DMS 273 (cell line): Measurements from ENCODE around the gene TMPRSS11A.
A peak's percentile ranks its signal among the peaks of the same experiment; 100 is the strongest.

Experiments
- DNase-seq: peaks from one replicate; lab custom pipeline; 2025; ENCODE audit not compliant: unreplicated experiment; lab: John Stamatoyannopoulos, UW

Gene TMPRSS11A

DNA sequence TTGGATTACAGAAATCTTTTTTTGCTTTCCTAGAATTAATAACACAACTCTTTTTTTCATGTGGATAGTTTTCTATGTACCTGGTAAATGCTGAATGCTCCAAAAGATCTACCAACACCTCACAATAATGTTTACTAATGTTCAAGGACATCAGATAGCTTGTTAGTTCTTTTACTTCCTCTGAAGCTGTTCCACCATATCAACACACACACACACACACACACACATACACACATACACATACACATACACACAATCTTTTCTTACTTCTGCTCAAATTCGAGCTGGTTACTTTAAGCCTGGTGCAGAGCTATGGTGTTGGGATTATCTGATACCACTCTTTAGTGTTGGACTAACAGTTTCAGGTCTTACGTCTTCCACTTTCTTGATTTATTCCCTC, 51.2 kb downstream of the TMPRSS11A start:
- no peak for DNase-seq

DNA sequence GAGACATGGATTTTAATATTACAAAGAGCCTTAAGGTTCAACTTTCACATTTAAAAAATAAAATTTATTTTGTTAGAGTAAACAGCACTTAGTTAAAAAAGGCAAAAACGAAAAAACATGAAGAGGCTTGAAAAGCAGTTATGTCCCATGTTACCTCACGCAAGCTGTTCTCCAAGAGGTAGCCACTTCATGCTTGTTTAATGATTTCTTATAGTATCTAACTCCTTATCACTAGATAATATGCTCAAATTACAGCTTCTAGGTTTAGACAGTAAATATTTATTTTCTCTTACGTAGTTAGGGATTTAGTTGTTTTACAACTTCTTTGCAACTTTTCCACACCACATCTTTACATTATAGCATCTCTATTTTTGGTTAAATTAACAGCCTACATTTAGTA, 51.7 kb downstream of the TMPRSS11A start:
- no peak for DNase-seq

DNA sequence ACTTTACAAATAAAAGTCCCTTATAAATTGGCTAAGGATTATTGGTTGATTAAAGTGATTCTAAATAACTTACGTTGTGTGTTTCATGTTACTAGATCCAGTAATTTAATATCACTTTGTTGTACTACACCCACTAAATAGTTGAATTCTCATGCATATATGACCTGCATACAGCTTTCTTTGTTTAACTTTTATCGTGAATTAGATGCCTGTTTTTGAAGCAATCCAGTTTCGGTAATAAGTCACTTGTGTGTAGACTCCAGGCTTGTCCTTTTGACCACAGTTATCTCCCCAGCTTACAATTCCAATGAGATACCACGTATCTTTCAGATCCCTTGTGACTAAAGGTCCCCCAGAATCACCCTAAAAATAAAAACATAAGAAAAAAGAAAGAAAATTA, 52.2 kb downstream of the TMPRSS11A start:
- no peak for DNase-seq

DNA sequence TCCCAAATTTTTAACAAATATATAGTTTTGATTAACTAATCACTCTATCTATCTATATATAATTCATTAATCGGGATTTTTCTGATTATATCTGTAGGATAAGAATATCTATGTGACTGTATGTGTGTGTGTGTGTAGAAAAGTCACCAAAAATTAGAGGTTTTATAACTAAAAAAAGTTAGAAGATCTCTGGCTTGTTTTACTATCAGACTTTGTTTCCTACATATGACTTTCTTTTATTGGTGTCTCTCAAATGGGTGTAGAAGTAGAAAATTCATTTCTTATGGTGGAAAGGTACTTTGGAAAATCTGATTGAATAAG, 52.7 kb downstream of the TMPRSS11A start:
- no peak for DNase-seq

DNA sequence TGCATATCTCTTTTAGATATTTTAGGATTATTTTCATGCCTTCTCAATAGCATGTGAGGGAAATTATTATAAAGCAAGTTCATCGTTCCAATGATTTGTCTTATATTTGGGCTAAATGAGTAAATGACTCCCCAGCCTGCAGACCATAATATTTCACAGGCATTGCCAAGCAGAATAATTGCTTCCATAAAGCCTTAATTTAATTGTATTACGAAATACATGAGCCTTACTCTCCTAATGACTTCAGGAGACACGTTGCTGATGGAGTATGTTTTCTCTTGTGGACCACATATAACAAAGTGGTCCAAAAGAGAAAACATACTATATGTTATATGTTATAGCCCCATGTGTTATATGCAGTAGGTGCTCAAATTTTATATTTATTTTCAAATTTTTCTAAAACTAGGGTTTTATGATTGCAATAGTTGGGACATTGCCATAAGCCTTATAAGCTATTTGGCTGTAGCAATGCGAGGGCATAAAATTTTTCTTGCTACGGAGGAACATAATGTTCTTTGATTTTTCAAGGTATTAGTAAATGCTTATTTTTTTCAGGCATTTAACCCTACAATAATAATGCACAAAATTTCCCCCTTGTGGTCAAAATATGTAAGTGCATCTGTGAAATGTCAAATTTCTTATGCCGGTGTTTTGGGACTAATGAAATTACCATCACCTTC, 53.2 kb downstream of the TMPRSS11A start:
- DNase-seq, result peak; percentile 32

DNA sequence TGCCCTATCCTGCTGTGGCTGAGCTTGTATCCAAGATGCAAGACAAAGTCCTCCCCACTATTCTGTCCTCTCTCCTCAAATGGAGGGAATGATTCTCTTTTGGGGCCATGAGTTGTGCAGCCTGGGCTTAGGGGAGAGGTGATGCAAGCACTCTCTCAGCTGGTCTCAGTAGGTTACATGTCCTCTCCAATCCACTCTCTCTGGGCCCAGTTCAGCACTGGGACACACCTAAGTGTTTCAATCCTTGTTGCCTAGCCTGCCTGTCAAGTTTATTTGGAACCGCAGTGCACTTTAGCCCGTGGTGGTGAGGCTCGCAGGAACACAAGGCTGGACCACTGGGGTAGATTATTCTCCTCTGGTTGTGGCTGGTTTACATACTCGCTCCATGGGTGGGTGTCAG, 55.6 kb downstream of the TMPRSS11A start:
- DNase-seq, result no peak

DNA sequence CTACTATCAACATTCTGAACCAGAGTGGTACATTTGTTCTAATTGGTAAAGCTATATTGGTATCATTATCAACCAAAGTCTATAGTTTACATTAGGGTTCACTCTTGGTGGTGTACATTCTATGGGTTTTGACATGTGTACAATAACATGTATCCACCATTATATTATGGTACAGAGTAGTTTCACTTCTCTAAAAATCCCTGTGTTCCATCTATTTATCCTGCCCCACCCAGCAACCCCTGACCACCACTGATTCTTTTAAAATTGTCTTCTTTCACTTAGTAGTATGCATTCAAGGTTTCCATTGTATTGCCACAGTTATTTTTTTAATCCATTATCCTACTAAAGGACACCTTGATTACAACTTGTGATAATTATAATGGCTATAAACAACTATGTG, 64.2 kb downstream of the TMPRSS11A start:
- no peak for DNase-seq

DNA sequence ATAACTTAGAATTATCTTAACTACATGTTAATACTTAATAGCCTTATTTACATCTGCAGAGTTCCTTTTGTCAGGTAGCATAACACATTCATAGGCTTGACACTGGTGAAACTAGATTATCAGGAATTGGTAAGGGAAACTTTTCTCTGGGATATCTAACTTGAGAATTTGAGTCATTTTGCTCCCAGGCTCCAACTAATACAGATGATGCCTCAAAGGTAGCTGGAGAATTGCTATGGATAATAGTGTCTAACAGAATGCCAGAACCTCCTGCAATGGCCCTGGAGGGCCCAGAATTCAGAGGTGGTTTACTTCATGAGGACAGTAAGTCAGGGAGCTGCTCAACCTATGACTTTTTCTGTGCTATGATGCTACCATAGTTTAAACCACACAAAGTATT, 65.6 kb downstream of the TMPRSS11A start:
- DNase-seq, result no peak

DNA sequence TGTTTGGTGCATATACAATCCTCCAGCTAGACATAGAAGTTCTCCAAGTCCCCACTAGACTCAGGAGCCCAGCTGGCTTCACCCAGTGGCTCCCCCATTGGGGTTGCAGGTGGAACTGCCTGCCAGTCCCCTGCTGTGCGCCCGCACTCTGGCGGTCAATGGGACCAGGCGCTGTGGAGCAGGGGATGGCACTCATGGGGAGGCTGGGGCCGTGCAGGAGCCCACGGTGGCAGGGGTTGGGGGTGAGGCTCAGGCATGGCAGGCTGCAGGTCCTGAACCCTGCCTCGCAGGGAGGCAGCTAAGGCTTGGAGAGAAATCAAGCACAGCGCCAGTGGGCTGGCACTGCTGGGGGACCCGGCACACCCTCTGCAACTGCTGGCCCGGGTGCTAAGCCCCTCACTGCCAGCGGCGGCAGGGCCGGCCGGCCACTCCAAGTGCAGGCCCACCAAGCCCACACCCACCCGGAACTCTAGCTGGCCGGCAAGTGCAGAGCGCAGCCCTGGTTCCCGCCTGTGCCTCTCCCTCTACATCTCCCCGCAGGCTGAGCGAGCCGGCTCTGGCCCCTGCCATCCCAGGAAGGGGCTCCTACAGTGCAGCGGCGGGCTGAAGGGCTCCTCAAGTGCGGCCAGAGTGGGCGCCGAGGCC, 66.8 kb downstream of the TMPRSS11A start:
- DNase-seq, result no peak

DNA sequence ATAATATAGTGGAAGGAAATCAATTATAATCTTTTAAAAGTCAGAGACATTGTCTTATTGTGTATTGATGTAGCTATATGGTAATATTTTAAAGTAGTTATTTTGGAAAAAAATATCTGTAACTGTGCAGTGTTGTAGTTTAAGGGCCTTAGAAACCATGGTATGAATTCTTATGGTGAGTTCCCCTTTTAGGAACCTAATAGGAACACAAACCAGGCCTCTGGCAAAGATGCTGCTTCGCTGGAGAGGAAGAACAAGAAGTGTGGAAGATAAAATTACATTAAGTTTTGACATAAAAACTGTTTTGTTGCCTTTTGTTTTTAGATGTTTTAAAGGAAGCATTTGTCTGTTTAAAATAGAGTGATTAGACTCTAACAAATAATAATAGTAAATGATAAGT, 68.6 kb downstream of the TMPRSS11A start:
- DNase-seq, result no peak

DNA sequence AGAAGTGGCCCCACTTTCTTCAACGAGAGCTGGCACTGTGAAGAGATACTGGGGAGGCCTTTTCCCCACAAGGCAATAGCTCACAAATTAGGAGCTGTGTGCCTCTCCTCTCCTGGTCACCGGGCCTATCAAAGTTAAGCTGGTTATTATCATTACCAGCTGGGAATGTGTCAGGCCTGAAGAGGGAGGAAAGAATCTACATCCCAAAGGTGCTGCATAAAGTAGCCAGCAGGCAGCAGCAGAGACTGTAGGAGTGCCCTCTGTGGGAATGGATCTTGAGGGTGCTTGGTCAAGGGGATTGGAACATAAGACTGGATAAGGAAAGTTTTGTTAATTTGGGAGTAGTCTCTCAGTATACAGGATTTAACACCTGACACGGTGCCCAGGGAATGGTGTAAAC, 70.4 kb downstream of the TMPRSS11A start:
- peak; percentile 1 for DNase-seq

DNA sequence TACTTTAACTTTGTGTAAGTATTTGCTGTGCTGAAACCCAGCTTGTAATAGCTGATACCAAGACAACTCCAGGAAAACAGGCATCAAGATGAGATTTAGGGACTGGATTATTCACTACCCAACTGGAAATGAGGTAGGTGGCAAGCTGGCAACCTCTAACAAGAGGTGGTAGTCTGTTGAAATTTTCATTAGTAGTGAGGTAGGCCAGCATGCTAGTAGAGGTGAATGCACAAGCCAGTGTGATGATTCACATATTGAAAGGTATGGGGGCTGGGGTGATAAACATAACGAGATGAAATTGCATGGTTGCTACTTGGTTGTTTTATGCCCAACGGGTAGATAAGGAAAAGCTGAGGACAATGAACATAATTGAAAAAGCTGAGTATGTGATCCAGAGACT, 71.0 kb downstream of the TMPRSS11A start:
- DNase-seq, result no peak

DNA sequence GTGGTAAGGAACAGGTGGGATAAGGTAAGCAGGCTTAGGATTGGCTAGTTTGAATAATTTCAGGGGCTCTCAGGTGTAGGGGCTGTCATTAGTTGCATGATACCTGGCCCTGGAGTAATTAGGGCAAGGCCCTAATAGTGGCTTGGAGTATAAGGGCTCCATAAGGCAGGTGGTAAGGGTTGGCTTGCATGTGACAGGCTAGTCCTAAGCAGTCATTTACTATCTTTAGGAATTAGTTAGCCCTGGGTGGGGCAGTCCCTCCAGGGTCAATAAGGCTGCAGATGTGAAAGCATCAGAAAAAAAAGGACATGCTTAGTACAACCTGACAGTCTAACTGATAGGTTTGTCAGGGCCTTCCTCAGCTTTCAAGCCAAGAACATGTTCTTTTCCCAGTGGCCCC, 71.6 kb downstream of the TMPRSS11A start:
- DNase-seq, result no peak

DNA sequence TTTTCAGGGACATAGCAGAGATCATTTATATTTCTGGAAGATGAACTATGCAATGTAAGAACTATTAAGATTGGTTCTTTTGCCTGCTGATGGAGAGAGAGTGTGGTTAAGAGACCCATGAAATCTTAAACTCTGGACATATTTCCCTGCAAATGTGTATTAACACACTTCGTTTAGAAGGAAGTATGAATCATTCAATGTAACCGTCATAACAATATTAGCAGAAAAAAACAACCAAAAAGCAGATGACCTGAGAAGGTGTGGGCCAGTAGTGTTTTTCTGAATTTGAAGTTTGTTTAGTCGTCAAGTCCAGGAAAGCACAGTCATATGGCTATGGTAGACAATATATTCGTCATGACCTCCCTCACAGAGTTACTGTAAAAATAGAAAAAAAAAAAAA, 77.0 kb downstream of the TMPRSS11A start:
- DNase-seq, result no peak

DNA sequence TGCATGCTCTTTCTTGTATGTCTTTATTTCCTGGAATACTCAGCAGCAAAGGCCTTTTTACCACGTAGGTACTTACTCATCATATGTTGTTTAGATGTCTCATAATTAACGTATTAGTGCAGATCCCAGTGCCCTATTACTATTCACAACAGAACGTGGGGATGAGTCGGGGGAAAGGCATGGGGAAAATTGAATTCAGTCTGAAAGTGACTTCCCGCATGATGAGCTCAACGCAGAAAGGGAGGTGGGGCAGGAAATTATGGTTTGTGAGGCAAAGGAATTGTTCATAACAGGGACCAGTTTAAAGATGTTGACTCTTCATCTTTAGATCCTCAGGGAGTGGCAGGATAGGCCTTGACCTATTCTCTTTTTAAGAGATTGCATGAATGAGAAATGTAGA, 77.5 kb downstream of the TMPRSS11A start:
- DNase-seq, result peak; percentile 0

DNA sequence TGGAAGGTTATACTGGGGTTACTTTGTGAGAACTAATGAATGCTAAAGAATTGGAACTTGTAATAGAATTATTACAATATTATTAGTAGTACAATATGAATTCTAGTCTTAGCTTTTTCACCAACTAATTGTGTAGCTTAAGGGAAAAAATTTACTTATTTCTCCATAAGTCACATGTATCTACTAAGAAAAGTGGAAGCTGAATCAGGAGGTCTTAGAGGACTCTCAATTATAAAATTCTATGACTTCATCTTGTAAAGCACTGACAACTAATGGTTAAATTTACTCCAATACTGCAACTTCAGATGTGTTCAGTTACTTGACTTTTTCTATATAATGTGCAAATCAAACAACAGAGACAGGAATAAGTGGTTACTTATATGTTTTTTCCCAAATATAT, 78.6 kb downstream of the TMPRSS11A start:
- no peak for DNase-seq

DNA sequence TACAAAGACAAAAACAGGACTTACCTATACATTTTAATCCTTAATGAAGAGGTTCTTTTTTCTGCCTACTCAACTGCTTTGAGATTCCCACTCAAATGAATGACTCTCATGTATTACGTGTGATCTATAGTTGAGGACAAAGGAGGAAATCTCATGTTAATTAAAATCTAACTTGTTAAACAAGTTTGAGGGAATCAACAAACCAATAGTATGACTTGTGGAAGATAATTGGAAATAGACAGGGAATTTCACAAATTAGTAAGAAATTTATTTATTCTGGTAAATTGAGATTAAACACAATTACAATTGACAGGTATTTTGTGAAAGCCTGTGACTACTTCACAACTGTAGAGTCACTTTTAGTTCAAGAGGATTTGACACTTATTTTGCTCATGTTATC, 79.4 kb downstream of the TMPRSS11A start, which contains the start of gene TMPRSS11D:
Gene TMPRSS11D, minus strand, starts transcription at position 101 of the 400 bp plus-strand sequence. Its CDS starts 69 bp downstream, at position 32.
- DNase-seq, result no peak

DNA sequence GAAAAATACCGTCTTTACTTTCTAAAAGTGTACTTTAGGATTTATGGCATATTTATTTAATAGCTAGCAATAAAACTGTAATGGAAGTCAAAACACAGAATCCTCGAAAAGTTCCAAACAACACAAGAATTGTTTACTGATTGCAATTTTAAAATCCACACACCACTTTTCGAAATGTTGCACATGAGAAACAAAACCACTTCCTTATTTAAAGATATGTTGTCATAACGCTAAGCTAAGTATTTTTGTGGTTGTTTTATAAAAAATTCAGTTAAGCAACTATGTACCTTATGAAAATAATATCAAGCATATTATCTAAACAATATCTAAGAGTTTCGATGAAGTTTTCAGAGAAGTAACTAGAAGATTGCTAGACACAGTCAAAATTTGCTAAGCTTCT, 79.8 kb downstream of the TMPRSS11A start:
- no peak for DNase-seq

DNA sequence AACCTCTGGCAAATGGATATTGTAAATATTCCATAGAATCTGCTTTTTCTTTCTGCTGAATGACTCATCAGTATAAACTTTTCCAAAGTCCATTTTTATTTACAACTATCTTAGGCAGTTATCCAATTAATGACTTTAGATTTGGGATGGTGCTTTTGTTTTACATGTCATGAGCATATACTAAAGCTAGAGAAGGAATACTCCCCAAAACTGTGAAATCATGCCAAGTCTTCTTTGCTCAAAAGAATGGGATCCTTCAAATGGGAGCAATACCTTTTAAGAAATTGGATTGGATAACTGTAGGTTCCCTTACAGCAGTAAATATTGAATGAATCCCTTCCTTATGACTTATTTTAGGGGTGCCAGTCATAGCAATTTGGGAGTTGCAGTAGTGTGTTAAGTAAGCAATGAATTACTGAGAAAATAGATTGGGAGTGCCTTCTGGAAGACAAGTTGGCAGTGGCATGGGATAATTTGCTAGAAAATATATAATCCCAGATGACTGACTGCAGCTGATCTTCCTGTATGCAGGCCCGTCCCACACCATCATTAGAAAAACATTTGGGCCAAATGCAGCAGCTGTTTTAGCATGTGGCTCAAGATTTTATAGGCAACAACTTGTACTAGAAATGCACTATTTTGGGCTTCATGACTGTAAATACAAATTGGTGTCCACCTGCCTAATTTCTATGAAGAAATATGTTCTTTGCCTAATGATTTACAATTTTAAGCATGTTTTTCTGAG, 82.3 kb downstream of the TMPRSS11A start:
- peak; percentile 65 for DNase-seq

DNA sequence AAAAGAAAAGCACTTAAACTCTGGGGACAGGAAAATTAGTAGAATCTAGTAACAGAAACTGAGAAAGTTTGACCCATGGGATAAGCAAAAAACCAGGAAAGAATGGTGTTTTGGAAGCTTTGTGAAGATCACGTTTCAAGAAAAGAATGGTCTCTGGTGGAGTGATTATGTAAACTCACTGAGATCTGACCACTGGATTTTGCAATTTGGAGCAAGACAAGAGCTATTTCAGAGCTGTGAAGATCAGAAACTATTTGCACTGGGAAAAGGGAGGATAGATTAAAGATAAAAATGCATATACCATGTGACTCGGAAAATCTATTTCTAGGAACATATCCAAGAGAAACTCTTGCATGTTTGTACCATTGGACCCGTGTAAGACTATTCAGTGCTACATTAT, 83.8 kb downstream of the TMPRSS11A start:
- no peak for DNase-seq

DNA sequence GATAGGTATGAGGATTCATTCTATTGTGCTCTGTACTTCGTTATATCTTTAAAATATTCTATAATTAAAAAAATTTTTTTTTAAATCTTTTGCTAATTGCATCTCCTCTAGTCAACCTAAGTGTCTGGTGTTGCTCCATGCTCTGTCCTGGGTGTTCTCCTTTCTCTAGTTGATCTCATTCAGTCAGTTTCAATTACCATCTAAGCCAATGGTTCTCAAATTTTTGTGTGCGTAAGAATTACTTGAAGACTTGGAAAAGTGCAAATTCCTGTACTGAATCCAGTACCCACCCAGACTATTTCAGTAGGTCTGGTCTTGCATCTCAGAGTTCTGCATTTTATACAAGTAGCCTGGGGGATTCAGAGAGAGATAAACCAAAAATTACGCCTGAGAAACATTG, 86.2 kb downstream of the TMPRSS11A start:
- no peak for DNase-seq

DNA sequence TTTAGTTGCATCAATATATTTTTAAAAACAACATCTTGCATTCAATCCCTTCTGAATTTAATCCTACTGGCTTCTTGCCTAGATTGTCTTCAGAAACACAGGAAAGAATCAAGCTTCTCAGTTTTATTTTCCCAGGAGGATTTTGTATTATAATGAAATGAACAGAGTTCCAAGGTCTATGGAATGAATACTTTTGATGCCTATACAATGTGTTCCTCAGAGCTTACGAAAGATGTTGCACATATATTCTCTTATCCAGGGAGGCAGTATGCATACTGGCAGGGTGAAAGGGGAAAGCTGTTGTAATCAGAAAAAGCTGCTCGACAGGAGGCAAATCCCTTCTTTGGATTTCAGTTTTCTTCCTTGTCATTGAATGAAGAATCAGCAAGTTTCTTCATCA, 88.3 kb downstream of the TMPRSS11A start:
- no peak for DNase-seq
